DND-41 (cell line): ENCODE measurements around the gene TRIOBP.
A peak's percentile ranks its signal among the peaks of the same experiment; 100 is the strongest.

Experiments used
- ATAC-seq: fragments of 200-7000 bp; cut with Tn5 transposase; 3 replicates; pipeline ENCODE4 v1.9.1; 2021; ENCODE audit warnings: low read depth; ENCODE audit not compliant: insufficient read depth
- DNase-seq: peaks from one replicate; pipeline ENCODE4 v3.0.0-alpha.2; 2020
- H2AFZ ChIP-seq: 2 replicates; pipeline ENCODE4 v1.6.0; 2012; ENCODE audit warnings: low read depth, low read length
- H3K27ac ChIP-seq: 2 replicates; pipeline ENCODE4 v1.5.1; 2012; ENCODE audit warnings: low read length, inconsistent platforms
- H3K27me3 ChIP-seq: fragments of 200-600 bp; sonication (generic); 2 replicates; pipeline ENCODE4 v1.6.0; 2012; ENCODE audit warnings: low read length, mild to moderate bottlenecking, inconsistent platforms; ENCODE audit not compliant: insufficient read depth, poor library complexity
- H3K36me3 ChIP-seq: 2 replicates; pipeline ENCODE4 v1.5.1; 2012; ENCODE audit warnings: low read length, inconsistent platforms; ENCODE audit not compliant: insufficient read depth
- H3K4me1 ChIP-seq: 2 replicates; pipeline ENCODE4 v1.5.1; 2012; ENCODE audit warnings: mild to moderate bottlenecking, low read length; ENCODE audit not compliant: insufficient read depth
- H3K4me2 ChIP-seq: 2 replicates; pipeline ENCODE4 v1.6.0; 2012; ENCODE audit warnings: mild to moderate bottlenecking, moderate library complexity, low read length, inconsistent platforms; ENCODE audit not compliant: insufficient read depth
- H3K4me3 ChIP-seq, 2 experiments: fragments of 200-600 bp in 1 of 2; shearing (Covaris generic) in 1 of 2; 2 replicates each; pipeline ENCODE4 v1.5.1; 2012 to 2016; ENCODE audit warnings: inconsistent platforms in 2 of 2, low read length in 2 of 2, mild to moderate bottlenecking in 2 of 2, low read depth in 1 of 2, moderate library complexity in 1 of 2
- H3K79me2 ChIP-seq: 2 replicates; pipeline ENCODE4 v1.6.0; 2012; ENCODE audit warnings: low read length, inconsistent platforms; ENCODE audit not compliant: insufficient read depth
- H3K9ac ChIP-seq: 2 replicates; pipeline ENCODE4 v1.6.0; 2012; ENCODE audit warnings: low read depth, mild to moderate bottlenecking, inconsistent platforms, low read length, moderate library complexity
- H3K9me3 ChIP-seq: 2 replicates; pipeline ENCODE4 v1.5.1; 2012; ENCODE audit warnings: low read length, moderate library complexity, mild to moderate bottlenecking, inconsistent platforms; ENCODE audit not compliant: insufficient read depth, severe bottlenecking
- H4K20me1 ChIP-seq: 2 replicates; pipeline ENCODE4 v1.6.0; 2012; ENCODE audit warnings: low read length; ENCODE audit not compliant: insufficient read depth
- EZH2 ChIP-seq: IDR thresholded peaks from 3 replicates; pipeline ENCODE4 v1.6.1; 2012; ENCODE audit warnings: borderline replicate concordance, low read depth, mild to moderate bottlenecking, moderate library complexity, low read length, inconsistent platforms; ENCODE audit not compliant: severe bottlenecking
- TF ChIP-seq, protein P1 (sequence below): IDR thresholded peaks from 2 replicates; pipeline ENCODE4 v1.5.1; 2012; ENCODE audit warnings: borderline replicate concordance, low read length, moderate library complexity, mild to moderate bottlenecking; ENCODE audit not compliant: poor library complexity, severe bottlenecking; ENCODE audit errors: extremely low read depth

The TRIOBP gene

DNA sequence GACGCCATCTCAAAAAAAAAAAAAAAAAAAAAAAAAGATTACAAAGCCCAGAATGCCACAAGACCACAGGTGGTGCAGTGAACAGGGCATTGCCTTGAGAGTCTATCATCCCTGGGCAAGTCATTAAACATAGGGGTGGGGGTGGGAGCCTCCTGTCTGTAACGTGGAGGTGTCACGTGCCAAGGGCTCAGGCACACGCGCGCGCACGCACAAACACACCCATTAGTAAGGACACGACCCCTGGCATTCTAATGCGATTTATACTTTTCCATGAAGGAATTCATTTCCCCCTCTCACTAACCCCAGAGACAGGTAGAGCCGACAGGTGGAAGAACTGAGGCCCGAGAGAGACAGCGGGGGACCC lies 105.1 kb downstream of the TRIOBP start:
- DNase-seq = peak; percentile 34
- Histone ChIP-seq H3K9me3 (no peaks in the 10 kb centered on the region), H3K9ac (peak overlapping the region; percentile 66), H3K4me2 (peak overlapping the region; percentile 88), H3K27ac (no peak overlapping the region), H3K79me2 (peaks cover 20% of the 10 kb centered on the region), H2AFZ (peak overlapping the region; percentile 77), H3K4me1 (peaks cover 48% of the 10 kb centered on the region), H3K27me3 (peaks cover 11% of the 10 kb centered on the region), H3K36me3 (peaks cover 5% of the 10 kb centered on the region; the same call in 1 of the 2 replicates), H3K4me3 (peak overlapping the region; percentile 33 to 66; a peak in 3 of 4 replicates), H4K20me1 (no peaks in the 10 kb centered on the region)
- TF ChIP-seq, protein P1, sequence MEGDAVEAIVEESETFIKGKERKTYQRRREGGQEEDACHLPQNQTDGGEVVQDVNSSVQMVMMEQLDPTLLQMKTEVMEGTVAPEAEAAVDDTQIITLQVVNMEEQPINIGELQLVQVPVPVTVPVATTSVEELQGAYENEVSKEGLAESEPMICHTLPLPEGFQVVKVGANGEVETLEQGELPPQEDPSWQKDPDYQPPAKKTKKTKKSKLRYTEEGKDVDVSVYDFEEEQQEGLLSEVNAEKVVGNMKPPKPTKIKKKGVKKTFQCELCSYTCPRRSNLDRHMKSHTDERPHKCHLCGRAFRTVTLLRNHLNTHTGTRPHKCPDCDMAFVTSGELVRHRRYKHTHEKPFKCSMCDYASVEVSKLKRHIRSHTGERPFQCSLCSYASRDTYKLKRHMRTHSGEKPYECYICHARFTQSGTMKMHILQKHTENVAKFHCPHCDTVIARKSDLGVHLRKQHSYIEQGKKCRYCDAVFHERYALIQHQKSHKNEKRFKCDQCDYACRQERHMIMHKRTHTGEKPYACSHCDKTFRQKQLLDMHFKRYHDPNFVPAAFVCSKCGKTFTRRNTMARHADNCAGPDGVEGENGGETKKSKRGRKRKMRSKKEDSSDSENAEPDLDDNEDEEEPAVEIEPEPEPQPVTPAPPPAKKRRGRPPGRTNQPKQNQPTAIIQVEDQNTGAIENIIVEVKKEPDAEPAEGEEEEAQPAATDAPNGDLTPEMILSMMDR = no peak
- no peak for TF ChIP-seq EZH2
- ATAC-seq = no peak

DNA sequence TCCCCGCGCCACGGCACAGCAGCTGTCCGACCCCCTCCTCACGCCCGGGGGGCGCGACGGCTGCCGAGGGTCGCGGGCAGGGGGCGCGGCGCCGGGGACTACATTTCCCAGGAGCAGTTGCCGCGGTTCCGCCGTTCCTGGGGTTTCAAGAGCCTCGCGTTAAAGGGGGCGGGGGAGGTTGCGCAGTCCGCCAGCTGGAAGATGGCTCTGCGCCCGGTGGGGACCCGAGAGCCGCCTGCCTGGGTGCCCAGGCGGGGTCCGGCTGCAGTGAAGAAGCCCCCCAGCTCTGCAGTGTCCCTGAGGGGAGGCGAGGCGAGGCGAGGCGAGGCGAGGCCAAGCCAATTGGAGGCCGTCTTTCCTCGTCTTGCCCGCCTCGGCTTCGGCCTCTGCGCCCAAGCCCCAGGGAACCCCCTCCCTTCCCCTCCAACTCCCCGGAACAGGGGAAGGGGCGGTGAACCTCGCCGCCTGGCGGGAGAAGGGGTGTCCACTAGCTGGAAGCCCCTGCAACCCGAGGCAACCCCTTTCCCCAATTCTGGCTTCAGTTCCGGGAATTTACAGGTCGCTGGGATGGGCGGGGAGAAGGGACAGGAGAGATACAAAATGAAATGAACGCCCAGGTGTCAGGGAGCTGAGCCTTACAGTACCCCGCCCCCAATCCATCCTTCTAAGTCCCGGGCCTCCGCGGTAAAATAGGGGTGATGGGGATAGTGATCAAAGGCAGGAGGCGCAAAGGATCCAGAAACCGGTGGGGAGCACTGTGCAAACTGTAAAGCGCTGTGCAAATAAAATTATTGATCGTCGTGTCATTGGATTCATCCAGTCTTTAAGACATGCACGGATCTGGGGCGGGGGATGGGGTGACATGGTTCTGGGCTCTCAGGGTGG lies 105.7 kb downstream of the TRIOBP start:
- ATAC-seq (peak; percentile 72), DNase-seq (peak; percentile 76)
- H3K79me2 ChIP-seq = peaks cover 24% of the 10 kb centered on the region
- H4K20me1 ChIP-seq = no peaks in the 10 kb centered on the region
- peaks cover 48% of the 10 kb centered on the region for H3K4me1 ChIP-seq
- H3K27me3 ChIP-seq = peaks cover 11% of the 10 kb centered on the region
- H3K9me3 ChIP-seq = no peaks in the 10 kb centered on the region
- peak overlapping the region; percentile 33 to 66; a peak in 3 of 4 replicates for H3K4me3 ChIP-seq
- TF ChIP-seq EZH2 = peak; percentile 18
- TF ChIP-seq, protein P1 = no peak
- H3K9ac ChIP-seq = peak overlapping the region; percentile 66
- H3K4me2 ChIP-seq = peak overlapping the region; percentile 88
- H2AFZ ChIP-seq = peak overlapping the region; percentile 77
- peaks cover 5% of the 10 kb centered on the region; the same call in 1 of the 2 replicates for H3K36me3 ChIP-seq
- peak overlapping the region; percentile 57; the same call in 1 of the 2 replicates for H3K27ac ChIP-seq

DNA sequence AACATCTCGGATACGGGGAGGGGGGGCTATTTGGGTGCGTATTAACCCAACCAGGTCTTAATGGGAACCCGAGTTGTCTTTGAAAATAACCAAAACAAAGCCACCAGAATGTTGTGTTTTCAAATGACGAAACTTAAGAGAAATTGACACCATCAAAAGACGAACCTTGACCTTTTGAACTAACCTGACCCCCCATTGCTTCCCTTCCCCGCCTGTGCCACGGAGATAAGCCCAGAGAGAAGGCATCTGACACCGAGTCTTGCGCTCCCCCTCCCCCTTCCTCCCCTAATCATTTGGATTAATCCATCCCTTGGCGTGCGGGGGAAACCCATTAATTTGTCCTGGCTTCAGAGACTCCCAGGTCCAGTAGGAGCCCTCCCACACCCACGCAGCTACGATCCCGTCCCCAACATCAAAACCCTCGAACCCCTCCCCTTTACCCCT lies 106.4 kb downstream of the TRIOBP start:
- Histone ChIP-seq H2AFZ (no peak overlapping the region), H3K4me2 (peak overlapping the region; percentile 88), H3K27me3 (peaks cover 11% of the 10 kb centered on the region), H3K27ac (no peak overlapping the region), H3K9me3 (no peaks in the 10 kb centered on the region), H3K4me1 (peaks cover 50% of the 10 kb centered on the region), H3K79me2 (peaks cover 28% of the 10 kb centered on the region), H3K9ac (peak overlapping the region; percentile 66; the same call in 1 of the 2 replicates), H3K36me3 (peaks cover 5% of the 10 kb centered on the region; the same call in 1 of the 2 replicates), H3K4me3 (peak overlapping the region in 1 of 2 experiments; percentile 66; a peak in 2 of 4 replicates), H4K20me1 (no peaks in the 10 kb centered on the region)
- TF ChIP-seq EZH2 = no peak
- TF ChIP-seq, protein P1 = no peak
- DNase-seq = no peak
- ATAC-seq = no peak
